H1 (cell line): ENCODE data around the gene MLPH. TPM values are rescaled to one million over a fixed set of nuclear protein-coding genes. Genes with fewer than 3 reads are reported as not detected.

Experiments
- CTCF ChIA-PET: fragments of 300-600 bp; sonication (Branson Sonifier 250); formaldehyde crosslinking; loops from one replicate; lab custom pipeline; 2021; ENCODE audit not compliant: partially characterized antibody; lab: Charles Lee
- POLR2A ChIA-PET: fragments of 300-600 bp; sonication (Branson Sonifier 250); formaldehyde crosslinking; loops from one replicate; lab custom pipeline; 2021; ENCODE audit warnings: inconsistent platforms; ENCODE audit not compliant: partially characterized antibody; lab: Charles Lee
- DNase-seq, 2 experiments: peaks; one replicate each; pipeline versions ENCODE4 v3.0.0 to v3.0.0-alpha.2; 2010 to 2022; ENCODE audit warnings: low spot score in 2 of 2, low read depth in 1 of 2, mixed read lengths in 1 of 2
- FAIRE-seq: peaks from 2 replicates; lab custom pipeline; 2011; peaks lifted over from hg19 to GRCh38; lab: Jason Lieb, UNC
- H2AFZ ChIP-seq: 2 replicates; pipeline ENCODE4 v1.8.1; 2012; ENCODE audit warnings: low read length, inconsistent platforms
- H2AK5ac ChIP-seq: 2 replicates; pipeline ENCODE4 v1.6.1; 2013; ENCODE audit warnings: low read depth, low read length
- H2BK120ac ChIP-seq: replicated peaks from 2 replicates; pipeline ENCODE3; 2013; ENCODE audit warnings: low read depth, low read length, inconsistent platforms
- H2BK12ac ChIP-seq: 2 replicates; pipeline ENCODE4 v1.6.1; 2013; ENCODE audit warnings: low read depth, low read length
- H2BK15ac ChIP-seq: 2 replicates; pipeline ENCODE4 v1.6.1; 2013; ENCODE audit warnings: low read length
- H2BK20ac ChIP-seq: 2 replicates; pipeline ENCODE4 v1.6.1; 2013; ENCODE audit warnings: low read length
- H2BK5ac ChIP-seq: 2 replicates; pipeline ENCODE4 v1.6.1; 2013; ENCODE audit warnings: low read depth, low read length
- H3K14ac ChIP-seq: 2 replicates; pipeline ENCODE4 v1.6.1; 2013; ENCODE audit warnings: inconsistent platforms; ENCODE audit not compliant: insufficient read length
- H3K18ac ChIP-seq: 2 replicates; pipeline ENCODE4 v1.6.1; 2013; ENCODE audit warnings: low read length; ENCODE audit errors: extremely low read depth
- H3K23ac ChIP-seq: 2 replicates; pipeline ENCODE4 v1.6.1; 2013; ENCODE audit warnings: inconsistent platforms; ENCODE audit not compliant: insufficient read length
- H3K23me2 ChIP-seq: 2 replicates; pipeline ENCODE4 v1.6.1; 2013; ENCODE audit warnings: low read depth, low read length
- H3K27ac ChIP-seq: 2 replicates; pipeline ENCODE4 v1.6.1; 2011; ENCODE audit warnings: low read depth, low read length, inconsistent platforms
- H3K27me3 ChIP-seq, 4 experiments: replicated peaks in 1 of 4; 1 replicate in 1 of 4; 2 replicates in 3 of 4; pipeline versions ENCODE4 v1.6.1 to v1.8.1; 2011 to 2013; ENCODE audit warnings: low read length in 3 of 4, mild to moderate bottlenecking in 3 of 4, inconsistent platforms in 2 of 4, mixed read lengths in 2 of 4, moderate library complexity in 1 of 4; ENCODE audit not compliant: control insufficient read depth in 3 of 4, insufficient read depth in 3 of 4; ENCODE audit errors: extremely low read depth in 1 of 4
- H3K36me3 ChIP-seq, 4 experiments: 2 replicates each; pipeline versions ENCODE4 v1.6.1 to v1.8.1; 2011 to 2013; ENCODE audit warnings: mild to moderate bottlenecking in 4 of 4, low read length in 3 of 4, moderate library complexity in 2 of 4, control low read depth in 1 of 4, inconsistent platforms in 1 of 4; ENCODE audit not compliant: insufficient read depth in 4 of 4, control insufficient read depth in 2 of 4
- H3K4ac ChIP-seq: replicated peaks from 2 replicates; pipeline ENCODE3; 2013; ENCODE audit warnings: low read length, low read depth, mixed read lengths, inconsistent platforms; ENCODE audit not compliant: insufficient read length
- H3K4me1 ChIP-seq, 4 experiments: replicated peaks in 1 of 4; 1 replicate in 1 of 4; 2 replicates in 3 of 4; pipeline versions ENCODE4 v1.6.1 to v1.8.1; 2011 to 2013; ENCODE audit warnings: low read length in 3 of 4, inconsistent platforms in 2 of 4, mixed read lengths in 1 of 4; ENCODE audit not compliant: insufficient read depth in 4 of 4, control insufficient read depth in 3 of 4
- H3K4me2 ChIP-seq, 2 experiments: 2 replicates each; pipeline versions ENCODE4 v1.6.1 to v1.8.1; 2011 to 2013; ENCODE audit warnings: low read depth in 2 of 2, low read length in 2 of 2, control low read depth in 1 of 2, inconsistent platforms in 1 of 2, mild to moderate bottlenecking in 1 of 2; ENCODE audit not compliant: insufficient read depth in 1 of 2
- H3K4me3 ChIP-seq, 4 experiments: fragments of 200-600, 300-600 bp in 1 of 4; sonication (generic), shearing (Covaris generic), sonication (Bioruptor Twin) in 1 of 4; 2 replicates each; pipeline versions ENCODE4 v1.5.1 to v1.8.1; 2011 to 2016; ENCODE audit warnings: low read length in 4 of 4, low read depth in 3 of 4, control low read depth in 2 of 4, inconsistent platforms in 2 of 4, mild to moderate bottlenecking in 2 of 4, mixed read lengths in 1 of 4, moderate library complexity in 1 of 4; ENCODE audit not compliant: insufficient read depth in 2 of 4; ENCODE audit errors: extremely low read depth in 1 of 4
- H3K56ac ChIP-seq: replicated peaks from 2 replicates; pipeline ENCODE3; 2013; ENCODE audit warnings: low read depth, mild to moderate bottlenecking, mixed read lengths, low read length, inconsistent platforms; ENCODE audit not compliant: insufficient read length
- H3K79me1 ChIP-seq: 2 replicates; pipeline ENCODE4 v1.6.1; 2013; ENCODE audit warnings: low read depth, low read length, control low read depth
- H3K79me2 ChIP-seq, 2 experiments: 2 replicates each; pipeline versions ENCODE4 v1.6.1 to v1.8.1; 2012 to 2013; ENCODE audit warnings: low read length in 2 of 2, mild to moderate bottlenecking in 2 of 2, inconsistent platforms in 1 of 2; ENCODE audit not compliant: insufficient read depth in 2 of 2, control insufficient read depth in 1 of 2
- H3K9ac ChIP-seq, 4 experiments: replicated peaks in 1 of 4; 1 replicate in 1 of 4; 2 replicates in 3 of 4; pipeline versions ENCODE4 v1.6.1 to v1.8.1; 2011 to 2013; ENCODE audit warnings: low read depth in 3 of 4, low read length in 3 of 4, control low read depth in 2 of 4, mild to moderate bottlenecking in 2 of 4, moderate library complexity in 2 of 4, inconsistent platforms in 1 of 4; ENCODE audit errors: extremely low read depth in 1 of 4
- H3K9me3 ChIP-seq, 2 experiments: 2 replicates each; pipeline versions ENCODE4 v1.6.1 to v1.8.1; 2012 to 2013; ENCODE audit warnings: mild to moderate bottlenecking in 2 of 2, moderate library complexity in 2 of 2, control low read depth in 1 of 2, inconsistent platforms in 1 of 2, low read depth in 1 of 2, low read length in 1 of 2, mixed read lengths in 1 of 2; ENCODE audit not compliant: insufficient read depth in 2 of 2
- H4K20me1 ChIP-seq, 2 experiments: replicated peaks in 1 of 2; 2 replicates each; pipeline versions ENCODE3 to v1.8.1; 2011 to 2013; ENCODE audit warnings: inconsistent platforms in 2 of 2, low read length in 2 of 2, mild to moderate bottlenecking in 1 of 2; ENCODE audit not compliant: insufficient read depth in 2 of 2, control insufficient read depth in 1 of 2
- H4K5ac ChIP-seq: 2 replicates; pipeline ENCODE4 v1.6.1; 2013; ENCODE audit warnings: low read length, low read depth, mixed read lengths, inconsistent platforms; ENCODE audit not compliant: insufficient read length
- H4K8ac ChIP-seq: 2 replicates; pipeline ENCODE4 v1.8.0; 2013; ENCODE audit warnings: mild to moderate bottlenecking, moderate library complexity, low read length, inconsistent platforms; ENCODE audit not compliant: insufficient read depth; ENCODE audit errors: extremely low read depth
- H4K91ac ChIP-seq: replicated peaks from 2 replicates; pipeline ENCODE3; 2013; ENCODE audit warnings: low read length, mixed read lengths, inconsistent platforms; ENCODE audit not compliant: insufficient read length
- RXRA ChIP-seq: IDR thresholded peaks from 2 replicates; pipeline ENCODE4 v1.6.1; 2011; ENCODE audit warnings: low read depth, mild to moderate bottlenecking, low read length, moderate library complexity; ENCODE audit not compliant: insufficient read depth
- TCF12 ChIP-seq: IDR thresholded peaks from 2 replicates; pipeline ENCODE4 v1.6.1; 2011; ENCODE audit warnings: low read depth, mild to moderate bottlenecking, low read length
- WGBS, 2 experiments: shearing (Covaris generic) in 1 of 2; methylation state at CpG; one replicate each; pipeline versions ENCODE4 v1.1.6 to v1.1.7; 2013 to 2015; ENCODE audit warnings: low lambda C conversion rate in 2 of 2, mixed read lengths in 2 of 2, inconsistent platforms in 1 of 2, low coverage in 1 of 2, missing lambda C conversion rate in 1 of 2; ENCODE audit not compliant: insufficient replicate concordance in 2 of 2, insufficient coverage in 1 of 2, insufficient read length in 1 of 2; ENCODE audit errors: extremely low coverage in 1 of 2, missing lambda C conversion rate in 1 of 2; 5-methylcytosine and 5-hydroxymethylcytosine counted together
- polyA plus RNA-seq, 7 experiments: library from polyadenylated mRNA; depleted of rRNA in 3 of 7; stranded (reverse) in 5 of 7; unstranded in 2 of 7; fragments of >200 nt in 5 of 7; fragments of 200-250 nt in 2 of 7; gene quantifications; 1 replicate in 5 of 7; 2 replicates in 1 of 7; 4 replicates in 1 of 7; pipeline versions ENCODE4 v1.2.1 to v1.2.3, GENCODE V29; 2011 to 2013; ENCODE audit warnings: missing spikeins in 2 of 7, mixed read lengths in 2 of 7
- total RNA-seq: library from RNA; stranded (reverse); fragmentation: NEBNext Ultra II Directional; extraction: Animal tissue kit (Norgen Biotek cat#: 25700); gene quantifications from 2 replicates; pipeline ENCODE4 v1.2.1, GENCODE V29; 2021

The MLPH gene
- total and polyA plus RNA-seq, 2 of the 8 experiments (the other 6 are each of a cell fraction or from before 2014, with no cell fraction given), result 12.7 to 17.0 TPM

DNA sequence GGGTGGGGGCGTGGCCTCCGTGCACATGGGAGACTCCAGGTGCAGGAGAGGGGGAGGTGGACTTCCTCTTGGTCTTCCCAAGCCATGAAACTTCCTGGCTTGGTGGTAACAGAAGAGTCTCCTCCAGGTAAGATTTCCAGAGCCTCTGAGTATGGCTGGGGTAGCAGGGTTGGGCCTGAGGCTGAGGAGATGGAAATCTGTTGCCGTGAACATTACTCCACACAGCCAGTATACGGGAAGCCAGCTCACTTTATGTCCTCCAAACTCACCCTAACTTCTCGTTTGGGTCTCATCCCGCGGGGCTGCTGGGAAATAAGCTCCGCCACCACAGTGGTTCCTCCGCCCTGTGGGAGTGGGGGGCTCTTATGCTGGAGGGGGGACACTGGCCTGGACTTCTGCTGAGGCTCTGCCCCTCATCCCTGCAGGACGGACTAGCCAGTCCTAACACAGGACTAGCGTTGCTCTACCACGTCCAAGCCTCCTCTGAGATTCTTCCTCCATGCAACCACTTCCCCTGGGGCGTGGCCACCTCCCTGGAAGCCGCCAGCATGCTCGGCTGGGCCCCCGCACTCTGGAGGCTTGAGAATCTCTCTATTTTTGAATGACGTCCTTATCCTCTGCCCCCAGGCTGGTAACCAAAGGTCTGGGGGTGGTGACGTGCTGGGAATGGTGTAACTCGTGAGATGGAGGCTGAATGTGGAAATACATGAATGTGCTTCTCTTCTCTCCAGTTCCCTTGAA is 104.3 kb downstream of the MLPH start:
- no peaks in the 10 kb centered on the region for H4K20me1 ChIP-seq
- H3K79me1 ChIP-seq, result no peaks in the 10 kb centered on the region
- ChIA-PET POLR2A (interaction anchor here (0.8 to 4.0 kb wide), 13 partner anchors 9 to 120 kb away, joined by 3 to 25 read pairs (median 5); partner anchors contain the start of gene LRRFIP1), CTCF (interaction anchor here (0.6 to 6.9 kb wide), 8 partner anchors 11 to 1372 kb away, joined by 3 to 47 read pairs (median 4); no protein-coding TSS in a partner anchor)
- no peak overlapping the region for H2AFZ ChIP-seq
- peak overlapping the region; percentile 85; the same call in 1 of the 2 replicates for H2BK15ac ChIP-seq
- H3K14ac ChIP-seq, result no peak overlapping the region
- H3K27ac ChIP-seq, result peak overlapping the region; percentile 25; the same call in 1 of the 2 replicates
- TF ChIP-seq RXRA (no peak), TCF12 (0 out of 2 replicates have a peak, but pooled peaks have one; percentile 23)
- no peaks in the 10 kb centered on the region for H3K36me3 ChIP-seq
- peaks cover 4 to 41% of the 10 kb centered on the region in 2 experiments; a peak in 2 of 4 replicates for H3K79me2 ChIP-seq
- peak overlapping the region; percentile 68 to 95 for H3K4me2 ChIP-seq
- H3K4me3 ChIP-seq, result peak overlapping the region in 3 of 4 experiments; percentile 8 to 59 (median 11); a peak in 5 of 8 replicates
- peak overlapping the region; percentile 95 for H4K91ac ChIP-seq
- H3K9me3 ChIP-seq, result no peaks in the 10 kb centered on the region
- H2BK120ac ChIP-seq, result peak overlapping the region; percentile 17
- no peak overlapping the region for H3K9ac ChIP-seq
- DNase-seq (peak in 1 of 2 experiments; percentile 82), FAIRE-seq (no peak)
- WGBS, 2 experiments, result 76% methylated on average over 19 of the region's 19 CpGs; no CpG with 5 or more reads in 1 of the 2 experiments
- H3K56ac ChIP-seq, result peak overlapping the region; percentile 71
- H3K4ac ChIP-seq, result peak overlapping the region; percentile 80
- peak overlapping the region; percentile 84 for H2BK20ac ChIP-seq
- H2BK5ac ChIP-seq, result peak overlapping the region; percentile 76; the same call in 1 of the 2 replicates
- peak overlapping the region; percentile 68; the same call in 1 of the 2 replicates for H2AK5ac ChIP-seq
- peak overlapping the region; percentile 64 for H4K8ac ChIP-seq
- H3K23ac ChIP-seq, result no peak overlapping the region
- H3K4me1 ChIP-seq, result peaks cover 19 to 55% (median 28%) of the 10 kb centered on the region in 4 experiments
- H3K27me3 ChIP-seq, result no peaks in the 10 kb centered on the region
- H2BK12ac ChIP-seq, result peak overlapping the region; percentile 70; the same call in 1 of the 2 replicates
- peak overlapping the region; percentile 61 for H4K5ac ChIP-seq
- peaks cover 4% of the 10 kb centered on the region for H3K23me2 ChIP-seq
- H3K18ac ChIP-seq, result peak overlapping the region; percentile 42
